ACC112 (cell line): Measurements from ENCODE around the gene MAML1.

Experiments
- H2AFZ ChIP-seq: fragments of 200-600 bp; sonication (generic); one replicate; pipeline ENCODE4 v1.6.0; 2017; ENCODE audit warnings: antibody characterized with exemption, low read length; ENCODE audit not compliant: unreplicated experiment
- H3K27ac ChIP-seq: fragments of 200-600 bp; sonication (generic); 2 replicates; pipeline ENCODE4 v1.5.1; 2014; ENCODE audit warnings: low read depth, mild to moderate bottlenecking, antibody characterized with exemption, low read length, moderate library complexity
- H3K27me3 ChIP-seq: fragments of 200-600 bp; sonication (generic); 2 replicates; pipeline ENCODE4 v1.6.1; 2014; ENCODE audit warnings: mild to moderate bottlenecking, antibody characterized with exemption, low read length, moderate library complexity, mixed read lengths; ENCODE audit not compliant: insufficient read depth
- H3K36me3 ChIP-seq: fragments of 200-600 bp; sonication (generic); 2 replicates; pipeline ENCODE4 v1.6.1; 2016; ENCODE audit warnings: mild to moderate bottlenecking, antibody characterized with exemption, low read length, moderate library complexity, mixed read lengths; ENCODE audit not compliant: insufficient read depth
- H3K4me1 ChIP-seq: fragments of 200-600 bp; sonication (generic); one replicate; pipeline ENCODE4 v1.6.1; 2016; ENCODE audit warnings: low read length, mixed read lengths; ENCODE audit not compliant: insufficient read depth, unreplicated experiment, control insufficient read depth
- H3K4me3 ChIP-seq: fragments of 200-600 bp; sonication (generic); 2 replicates; pipeline ENCODE4 v1.5.1; 2014; ENCODE audit warnings: mild to moderate bottlenecking, low read depth, low read length
- H3K79me2 ChIP-seq: fragments of 200-600 bp; sonication (generic); one replicate; pipeline ENCODE4 v1.6.0; 2016; ENCODE audit warnings: low read length; ENCODE audit not compliant: control insufficient read depth, unreplicated experiment, insufficient read depth

The MAML1 gene

DNA sequence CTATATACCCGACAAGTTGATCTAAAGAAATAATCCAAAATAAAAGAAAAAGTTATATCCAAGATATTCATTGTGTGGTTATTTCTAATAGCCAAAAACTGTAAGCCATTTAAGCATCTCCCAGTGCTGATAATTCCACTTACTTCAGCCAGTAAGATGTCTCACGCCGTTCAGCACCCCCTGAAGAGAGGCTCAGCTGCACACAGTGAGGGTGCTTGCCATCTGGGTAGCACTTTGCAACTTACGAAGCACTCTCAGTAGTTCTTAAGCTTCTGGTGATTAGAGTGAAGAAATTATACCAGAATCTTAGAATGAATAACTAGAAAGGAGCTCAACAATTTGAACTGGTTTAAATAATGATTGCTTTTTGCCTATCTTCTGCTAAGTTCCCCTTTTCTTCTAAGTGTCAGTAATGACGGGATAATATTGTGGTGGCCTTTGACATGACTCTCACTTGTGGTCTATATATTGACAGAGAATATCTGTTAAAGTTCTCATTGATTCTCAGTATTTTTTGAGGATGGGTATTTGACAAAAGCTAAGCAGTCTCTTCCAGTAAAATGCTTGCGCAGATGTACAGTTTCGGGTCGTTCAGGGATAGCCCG is 35.0 kb downstream of the MAML1 start:
- Histone ChIP-seq H3K36me3 (peaks cover 20% of the 10 kb centered on the region; the same call in 1 of the 2 replicates), H3K27ac (no peak overlapping the region), H3K4me3 (no peak overlapping the region), H3K27me3 (no peaks in the 10 kb centered on the region), H3K4me1 (peaks cover 40% of the 10 kb centered on the region), H3K79me2 (peaks cover 40% of the 10 kb centered on the region), H2AFZ (no peak overlapping the region)

DNA sequence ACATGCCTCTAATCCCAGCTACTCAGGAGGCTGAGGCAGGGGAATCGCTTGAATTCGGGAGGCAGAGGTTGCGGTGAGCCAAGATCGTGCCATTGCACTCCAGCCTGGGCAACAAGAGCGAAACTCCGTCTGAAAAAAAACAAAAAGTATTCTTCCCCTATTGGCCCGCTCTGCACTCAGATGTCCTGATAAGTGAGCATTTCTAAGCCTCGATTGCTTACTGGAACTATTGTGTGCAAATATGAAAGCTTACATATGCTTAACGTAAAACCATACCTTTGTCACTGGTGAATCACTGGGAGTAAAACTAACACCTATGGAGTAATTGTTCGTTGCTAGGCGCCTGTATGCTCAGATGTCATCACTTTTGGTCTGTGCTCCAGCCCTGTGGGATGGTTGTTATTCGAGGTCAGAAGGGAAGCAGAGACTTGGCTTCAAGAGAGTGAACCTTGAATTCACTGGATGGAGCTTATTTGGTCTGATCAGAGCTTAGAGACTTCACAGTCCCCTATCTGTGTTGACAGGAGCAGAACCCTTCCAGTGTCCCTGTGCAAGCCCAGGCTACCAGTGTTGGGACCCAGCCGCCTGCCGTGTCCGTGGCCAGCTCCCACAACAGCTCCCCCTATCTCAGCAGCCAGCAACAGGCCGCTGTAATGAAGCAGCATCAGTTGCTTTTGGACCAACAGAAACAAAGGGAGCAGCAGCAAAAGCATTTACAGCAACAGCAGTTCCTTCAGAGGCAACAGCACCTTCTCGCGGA is 35.9 kb downstream of the MAML1 start:
- Histone ChIP-seq H3K79me2 (peaks cover 37% of the 10 kb centered on the region), H3K36me3 (peaks cover 20% of the 10 kb centered on the region; the same call in 1 of the 2 replicates), H3K4me1 (peaks cover 32% of the 10 kb centered on the region), H3K27ac (no peak overlapping the region), H2AFZ (no peak overlapping the region), H3K4me3 (no peak overlapping the region), H3K27me3 (no peaks in the 10 kb centered on the region)

DNA sequence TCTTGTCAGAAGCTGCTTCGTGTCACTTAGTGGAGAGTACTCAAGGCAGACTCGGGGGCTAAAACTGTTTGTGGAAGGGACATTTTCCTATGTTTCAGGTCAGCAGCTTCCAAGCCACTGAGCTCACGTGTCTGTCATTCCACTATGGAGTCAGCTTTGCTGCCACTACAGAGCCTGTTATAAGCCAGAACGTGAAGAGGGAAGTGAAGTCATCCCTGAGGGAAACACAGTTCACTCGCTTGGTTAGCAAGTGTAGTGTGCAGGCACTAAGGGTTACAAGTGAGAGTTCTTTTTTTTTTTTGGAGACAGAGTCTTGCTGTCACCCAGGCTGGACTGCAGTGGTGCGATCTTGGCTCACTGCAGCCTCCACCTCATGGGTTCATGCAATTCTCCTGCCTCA is 36.6 kb downstream of the MAML1 start:
- Histone ChIP-seq H3K4me3 (no peak overlapping the region), H3K27me3 (no peaks in the 10 kb centered on the region), H3K36me3 (peaks cover 22% of the 10 kb centered on the region; the same call in 1 of the 2 replicates), H3K27ac (no peak overlapping the region), H2AFZ (no peak overlapping the region), H3K4me1 (peaks cover 25% of the 10 kb centered on the region), H3K79me2 (peaks cover 30% of the 10 kb centered on the region)

DNA sequence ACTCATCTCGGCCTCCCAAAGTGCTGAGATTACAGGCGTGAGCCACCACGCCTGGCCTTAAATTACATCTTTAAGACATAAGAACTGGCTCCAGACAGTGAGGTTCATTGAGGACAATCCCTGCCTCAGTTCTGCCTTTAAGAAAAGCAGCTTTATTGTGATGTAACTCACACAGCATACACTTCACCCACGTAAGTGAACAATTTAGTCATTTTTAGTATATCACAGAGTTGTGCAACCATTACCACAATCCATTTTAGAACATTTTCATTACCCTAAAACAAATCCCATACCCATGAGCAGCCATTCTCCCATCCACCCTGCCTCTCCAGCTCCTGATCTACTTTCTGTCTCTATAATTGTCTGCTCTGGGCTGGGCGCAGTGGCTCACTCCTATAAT is 37.2 kb downstream of the MAML1 start:
- no peaks in the 10 kb centered on the region for H3K27me3 ChIP-seq
- no peak overlapping the region for H2AFZ ChIP-seq
- peaks cover 30% of the 10 kb centered on the region for H3K79me2 ChIP-seq
- no peak overlapping the region for H3K4me3 ChIP-seq
- no peak overlapping the region for H3K27ac ChIP-seq
- peaks cover 21% of the 10 kb centered on the region for H3K4me1 ChIP-seq
- peaks cover 25% of the 10 kb centered on the region; the same call in 1 of the 2 replicates for H3K36me3 ChIP-seq

DNA sequence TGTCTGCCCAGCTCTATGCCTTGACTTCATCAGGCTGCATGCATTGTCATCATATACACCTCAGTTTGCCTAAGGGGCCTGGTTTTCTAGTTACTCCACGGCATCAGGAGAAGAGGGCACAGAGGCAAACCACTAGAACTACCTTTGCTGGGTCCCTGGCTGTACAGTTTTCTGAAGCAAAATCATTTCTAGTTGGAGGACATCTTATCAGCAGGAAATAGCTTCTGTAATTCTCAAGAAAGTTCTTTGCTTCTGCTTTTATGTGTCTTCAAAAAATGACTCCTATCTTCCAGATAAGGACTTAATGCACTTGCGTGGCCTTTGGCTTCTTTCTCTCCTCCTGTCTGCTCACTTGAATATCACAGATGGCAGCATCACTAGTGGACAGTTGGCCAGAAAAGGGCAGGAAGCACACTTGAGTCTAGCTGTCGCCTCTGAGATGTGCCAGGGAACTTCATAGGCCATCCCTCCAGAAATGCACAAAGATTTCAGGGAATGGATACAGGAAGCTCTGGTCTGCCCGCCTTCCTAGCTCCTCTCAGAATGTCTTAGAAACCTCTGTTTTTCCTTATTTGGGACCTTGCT is 38.8 kb downstream of the MAML1 start:
- Histone ChIP-seq H3K36me3 (peaks cover 32% of the 10 kb centered on the region; the same call in 1 of the 2 replicates), H3K4me1 (peaks cover 6% of the 10 kb centered on the region), H2AFZ (no peak overlapping the region), H3K27ac (no peak overlapping the region), H3K27me3 (no peaks in the 10 kb centered on the region), H3K4me3 (no peak overlapping the region), H3K79me2 (peaks cover 23% of the 10 kb centered on the region)

DNA sequence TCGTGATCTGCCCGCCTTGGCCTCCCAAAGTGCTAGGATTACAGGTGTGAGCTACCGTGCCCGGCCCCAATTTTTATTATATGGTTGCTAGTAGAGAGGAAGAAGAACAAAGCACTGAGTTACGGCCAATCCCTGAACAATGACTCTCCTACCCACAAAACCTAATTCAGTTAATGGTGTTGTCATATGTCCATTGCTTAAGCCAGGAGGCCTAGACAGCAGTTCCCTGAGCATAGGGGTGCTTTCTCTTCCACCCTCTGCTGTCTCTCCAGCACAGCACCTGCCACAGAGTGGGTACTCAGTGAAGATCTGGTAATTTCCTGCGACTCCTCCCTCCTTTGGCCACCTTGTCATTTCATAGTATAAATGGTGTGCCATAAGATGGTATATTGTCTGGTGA is 39.7 kb downstream of the MAML1 start:
- Histone ChIP-seq H3K27me3 (no peaks in the 10 kb centered on the region), H3K36me3 (peaks cover 34% of the 10 kb centered on the region; the same call in 1 of the 2 replicates), H3K4me3 (no peak overlapping the region), H3K4me1 (no peaks in the 10 kb centered on the region), H3K79me2 (peaks cover 14% of the 10 kb centered on the region), H3K27ac (no peak overlapping the region), H2AFZ (no peak overlapping the region)

DNA sequence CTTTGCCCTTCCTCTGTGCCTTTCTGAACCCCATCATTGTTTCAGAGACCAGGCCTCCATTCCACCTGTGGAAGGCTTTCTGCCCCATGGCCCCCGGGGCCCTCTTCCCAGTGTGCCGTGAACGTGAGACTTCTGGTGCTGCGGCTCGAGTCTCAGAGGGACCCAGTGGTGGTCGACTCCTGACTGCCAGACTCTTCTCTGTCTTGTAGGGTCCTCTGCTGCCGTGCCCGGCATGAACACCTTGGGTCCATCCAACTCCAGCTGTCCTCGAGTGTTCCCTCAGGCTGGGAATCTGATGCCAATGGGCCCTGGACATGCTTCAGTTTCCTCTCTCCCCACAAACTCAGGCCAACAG is 41.0 kb downstream of the MAML1 start:
- Histone ChIP-seq H3K4me1 (no peaks in the 10 kb centered on the region), H3K27me3 (no peaks in the 10 kb centered on the region), H2AFZ (no peak overlapping the region), H3K79me2 (peaks cover 7% of the 10 kb centered on the region), H3K4me3 (no peak overlapping the region), H3K27ac (no peak overlapping the region), H3K36me3 (peaks cover 38% of the 10 kb centered on the region; the same call in 1 of the 2 replicates)

DNA sequence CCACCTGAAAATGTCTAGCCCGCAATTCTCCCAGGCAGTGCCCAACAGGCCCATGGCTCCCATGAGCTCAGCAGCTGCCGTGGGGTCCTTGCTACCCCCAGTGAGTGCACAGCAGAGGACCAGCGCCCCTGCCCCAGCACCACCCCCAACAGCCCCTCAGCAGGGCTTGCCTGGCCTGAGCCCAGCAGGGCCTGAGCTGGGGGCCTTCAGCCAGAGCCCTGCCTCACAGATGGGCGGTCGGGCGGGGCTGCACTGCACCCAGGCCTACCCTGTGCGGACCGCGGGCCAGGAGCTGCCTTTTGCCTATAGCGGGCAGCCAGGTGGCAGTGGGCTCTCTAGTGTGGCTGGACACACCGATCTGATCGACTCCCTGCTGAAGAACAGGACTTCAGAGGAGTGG is 41.8 kb downstream of the MAML1 start:
- no peaks in the 10 kb centered on the region for H3K79me2 ChIP-seq

DNA sequence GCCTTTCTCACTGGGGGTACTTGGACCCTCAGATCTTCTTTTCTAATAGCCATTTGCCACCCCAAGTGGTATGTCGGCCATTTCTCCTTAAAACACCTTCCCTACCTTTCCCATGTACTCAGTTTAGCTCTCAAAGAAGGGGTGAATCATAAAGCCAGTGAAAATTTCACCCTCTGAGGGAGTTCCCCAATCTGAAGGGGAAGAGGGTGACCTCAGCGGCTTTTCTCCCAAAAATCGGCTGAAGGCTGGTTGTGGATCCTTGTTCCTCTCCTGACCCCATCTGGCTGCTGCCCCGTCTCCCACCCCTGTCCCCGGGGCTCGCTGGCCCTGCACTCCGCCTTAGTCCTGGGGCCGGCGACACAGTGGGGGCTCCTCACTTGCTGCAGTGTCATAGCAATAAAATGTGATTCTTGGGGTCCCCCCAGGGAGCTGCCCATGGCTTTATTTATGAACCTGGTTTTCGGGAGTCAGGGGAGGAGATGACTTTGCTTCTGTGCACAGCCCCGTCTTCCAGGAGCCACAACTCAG is 43.9 kb downstream of the MAML1 start:
- Histone ChIP-seq H3K36me3 (peaks cover 26% of the 10 kb centered on the region; the same call in 1 of the 2 replicates), H3K27me3 (no peaks in the 10 kb centered on the region), H3K27ac (no peak overlapping the region), H2AFZ (no peak overlapping the region), H3K79me2 (no peaks in the 10 kb centered on the region), H3K4me1 (no peaks in the 10 kb centered on the region), H3K4me3 (no peak overlapping the region)

More for the DNA sequence above, 41.8 kb downstream of the MAML1 start:
- no peak overlapping the region for H3K4me3 ChIP-seq
- H3K27ac ChIP-seq = no peak overlapping the region
- H2AFZ ChIP-seq = no peak overlapping the region
- H3K27me3 ChIP-seq = no peaks in the 10 kb centered on the region
- H3K36me3 ChIP-seq = peaks cover 38% of the 10 kb centered on the region; the same call in 1 of the 2 replicates
- no peaks in the 10 kb centered on the region for H3K4me1 ChIP-seq

DNA sequence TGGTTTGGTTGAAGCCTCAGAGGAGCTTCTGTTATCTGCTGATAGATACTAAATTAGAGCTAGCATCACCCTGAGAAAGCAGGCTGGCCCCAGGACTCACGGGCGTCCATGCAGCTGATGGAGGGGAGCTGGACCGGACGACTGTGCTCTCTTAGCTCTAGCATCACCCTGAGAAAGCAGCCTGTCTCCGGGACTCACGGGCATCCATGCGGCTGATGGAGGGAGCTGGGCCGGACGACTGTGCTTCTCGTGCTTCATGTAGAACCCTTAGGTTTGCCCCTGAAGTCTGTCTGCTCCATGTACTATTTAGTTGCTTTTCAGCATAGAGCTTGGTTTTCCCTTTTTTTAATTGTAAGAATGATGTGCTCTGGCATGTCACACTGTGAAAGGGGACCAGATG is 44.8 kb downstream of the MAML1 start:
- H3K36me3 ChIP-seq = peaks cover 18% of the 10 kb centered on the region; the same call in 1 of the 2 replicates
- H2AFZ ChIP-seq = no peak overlapping the region
- no peaks in the 10 kb centered on the region for H3K79me2 ChIP-seq
- no peaks in the 10 kb centered on the region for H3K27me3 ChIP-seq
- no peak overlapping the region for H3K4me3 ChIP-seq
- no peak overlapping the region for H3K27ac ChIP-seq
- no peaks in the 10 kb centered on the region for H3K4me1 ChIP-seq
